Gastroesophageal sphincter (tissue), 4 donors: ENCODE data around the gene SEMA7A. TPM values are rescaled to one million over a fixed set of nuclear protein-coding genes. Genes with fewer than 3 reads are reported as not detected.

Experiments
- ATAC-seq: fragments of 150-250 bp; one replicate; pipeline ENCODE4 v1.9.1; 2016; ENCODE audit warnings: mild to moderate bottlenecking, moderate library complexity
- H3K27ac ChIP-seq, 4 donors: fragments of 200-600 bp; sonication (generic) in 3 of 4; 1 replicate in 3 of 4; 2 replicates in 1 of 4; pipeline ENCODE4 v1.5.1; 2016 to 2019
- H3K27me3 ChIP-seq: fragments of 200-600 bp; sonication (generic); one replicate; pipeline ENCODE4 v1.5.1; 2019
- H3K36me3 ChIP-seq, 2 donors: fragments of 200-600 bp; sonication (generic); one replicate each; pipeline ENCODE4 v1.5.1; 2019; ENCODE audit warnings: control low read depth in 1 of 2
- H3K4me1 ChIP-seq, 3 donors: fragments of 200-600 bp; sonication (generic); 1 replicate in 2 of 3; 2 replicates in 1 of 3; pipeline ENCODE4 v1.5.1; 2016 to 2019; ENCODE audit warnings: control low read depth in 2 of 3
- H3K4me3 ChIP-seq, 2 donors: fragments of 200-600 bp; sonication (generic); one replicate each; pipeline ENCODE4 v1.5.1; 2019; ENCODE audit warnings: mild to moderate bottlenecking in 1 of 2, moderate library complexity in 1 of 2
- H3K9me3 ChIP-seq, 3 donors: fragments of 200-600 bp; sonication (generic); one replicate each; pipeline ENCODE4 v1.5.1; 2017 to 2019; ENCODE audit warnings: control low read depth in 2 of 3
- CTCF ChIP-seq, 4 experiments: fragments of 200-600 bp in 2 of 4; fragments of 450-650 bp in 2 of 4; sonication (generic) in 1 of 4; IDR thresholded peaks; one replicate each; pipeline ENCODE4 v1.5.1; 2017 to 2019; ENCODE audit warnings: antibody characterized with exemption in 4 of 4, mild to moderate bottlenecking in 2 of 4, moderate library complexity in 2 of 4
- EP300 ChIP-seq: sonication (generic); formaldehyde crosslinking; IDR thresholded peaks from one replicate; pipeline ENCODE4 v1.6.1; 2017; ENCODE audit warnings: antibody characterized with exemption, mild to moderate bottlenecking
- POLR2A ChIP-seq, 2 donors: fragments of 450-650 bp; IDR thresholded peaks; one replicate each; pipeline ENCODE4 v1.6.1; 2017; ENCODE audit warnings: antibody characterized with exemption in 2 of 2, mild to moderate bottlenecking in 2 of 2, moderate library complexity in 1 of 2
- POLR2AphosphoS5 ChIP-seq: sonication (generic); formaldehyde crosslinking; IDR thresholded peaks from one replicate; pipeline ENCODE4 v1.6.1; 2017; ENCODE audit warnings: antibody characterized with exemption
- WGBS, 2 donors: methylation state at CpG; one replicate each; pipeline ENCODE4 v1.1.5; 2018; ENCODE audit warnings: low coverage in 1 of 2; 5-methylcytosine and 5-hydroxymethylcytosine counted together
- total RNA-seq, 4 donors: library from RNA; depleted of rRNA; stranded (reverse); fragments of >200 nt; gene quantifications; one replicate each; pipeline ENCODE4 v1.1.0, GENCODE V29; 2016

SEMA7A gene
- total RNA-seq, 4 donors from 2014 or later = 0.93 to 2.7 (median 1.8) TPM

GRCh38 chr15:74388363-74388951 is 45.3 kb downstream of the SEMA7A start:
- ATAC-seq = no peak
- Histone ChIP-seq H3K9me3 (no peaks in the 10 kb centered on the region), H3K36me3 (no peaks in the 10 kb centered on the region), H3K4me1 (peaks cover 0 to 16% (median 0%) of the 10 kb centered on the region in 3 donors), H3K4me3 (no peak overlapping the region), H3K27me3 (no peaks in the 10 kb centered on the region), H3K27ac (no peak overlapping the region)
- no peak for TF ChIP-seq POLR2A (IDR thresholded peaks at IDR 0.05)
- TF ChIP-seq POLR2AphosphoS5 = no peak
- TF ChIP-seq EP300 = no peak
- TF ChIP-seq CTCF (IDR thresholded peaks at IDR 0.05) = no peak
- WGBS, 2 donors = 90% methylated on average over 2 to 4 of the region's 10 CpGs

- no peak for ATAC-seq
- TF ChIP-seq EP300 = no peak
- no peak for TF ChIP-seq POLR2A (IDR thresholded peaks at IDR 0.05)
- no peak for TF ChIP-seq CTCF (IDR thresholded peaks at IDR 0.05)
- no peak for TF ChIP-seq POLR2AphosphoS5
- Histone ChIP-seq H3K27me3 (no peaks in the 10 kb centered on the region), H3K27ac (no peak overlapping the region), H3K9me3 (no peaks in the 10 kb centered on the region), H3K4me1 (peaks cover 0 to 16% (median 0%) of the 10 kb centered on the region in 3 donors), H3K36me3 (no peaks in the 10 kb centered on the region), H3K4me3 (no peak overlapping the region)
- WGBS, 2 donors = 67% methylated on average over 1 of the region's 10 CpGs; no CpG with 5 or more reads in 1 of the 2 donors
These were observed 46.0 kb downstream of the SEMA7A start for GRCh38 chr15:74387621-74388362.

GRCh38 chr15:74387141-74387541 is 46.6 kb downstream of the SEMA7A start:
- Histone ChIP-seq H3K27me3 (no peaks in the 10 kb centered on the region), H3K4me3 (no peak overlapping the region), H3K9me3 (no peaks in the 10 kb centered on the region), H3K4me1 (peaks cover 0 to 21% (median 0%) of the 10 kb centered on the region in 3 donors), H3K36me3 (no peaks in the 10 kb centered on the region), H3K27ac (no peak overlapping the region)
- 81% methylated on average over 8 of the region's 13 CpGs; no CpG with 5 or more reads in 1 of the 2 donors for WGBS, 2 donors
- TF ChIP-seq POLR2A (IDR thresholded peaks at IDR 0.05) (no peak), CTCF (IDR thresholded peaks at IDR 0.05) (no peak), EP300 (no peak), POLR2AphosphoS5 (no peak)
- no peak for ATAC-seq

- no peak for ATAC-seq
- no peak for TF ChIP-seq CTCF (IDR thresholded peaks at IDR 0.05)
- no peak for TF ChIP-seq POLR2A (IDR thresholded peaks at IDR 0.05)
- no peak for TF ChIP-seq EP300
- TF ChIP-seq POLR2AphosphoS5 = no peak
- Histone ChIP-seq H3K36me3 (no peaks in the 10 kb centered on the region), H3K9me3 (no peaks in the 10 kb centered on the region), H3K4me1 (peaks cover 0 to 25% (median 0%) of the 10 kb centered on the region in 3 donors), H3K4me3 (no peak overlapping the region), H3K27me3 (peaks cover 5% of the 10 kb centered on the region), H3K27ac (peak overlapping the region in 1 of 4 donors; percentile 5)
- 91% methylated on average over 7 of the region's 15 CpGs; no CpG with 5 or more reads in 1 of the 2 donors for WGBS, 2 donors
These were observed 47.1 kb downstream of the SEMA7A start for GRCh38 chr15:74386496-74387140.
